GM19025 (cell line): ENCODE measurements around the gene GPNMB.

Source experiments
- ATAC-seq: cut with Tn5 transposase; IDR thresholded peaks from one replicate; pipeline ENCODE4 v1.9.1; 2021; ENCODE audit warnings: mild to moderate bottlenecking, low read depth, moderate library complexity; ENCODE audit not compliant: unreplicated experiment

Gene GPNMB

GRCh38 chr7:23268167-23268566 is 21.6 kb downstream of the GPNMB start:
- no peak for ATAC-seq

DNA sequence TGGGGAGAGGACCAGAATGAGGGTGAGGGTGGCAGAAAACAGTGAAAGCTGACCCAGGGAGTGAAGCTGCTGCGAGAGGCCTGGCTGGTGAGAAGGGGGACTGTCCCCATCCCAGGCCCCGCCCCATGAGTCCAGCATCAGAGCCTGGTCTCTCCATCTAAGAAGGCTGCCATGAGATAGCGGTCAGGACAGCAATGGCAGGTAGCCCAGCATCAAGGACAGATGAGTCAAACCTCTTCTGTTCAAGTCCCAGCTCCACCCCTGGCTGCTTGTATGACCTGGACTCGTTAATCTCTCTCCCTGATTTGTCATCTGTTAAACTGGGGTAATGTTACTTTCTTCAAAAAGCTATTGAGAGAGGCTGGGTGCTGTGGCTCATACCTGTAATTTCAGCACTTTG is 22.2 kb downstream of the GPNMB start:
- no peak for ATAC-seq

DNA sequence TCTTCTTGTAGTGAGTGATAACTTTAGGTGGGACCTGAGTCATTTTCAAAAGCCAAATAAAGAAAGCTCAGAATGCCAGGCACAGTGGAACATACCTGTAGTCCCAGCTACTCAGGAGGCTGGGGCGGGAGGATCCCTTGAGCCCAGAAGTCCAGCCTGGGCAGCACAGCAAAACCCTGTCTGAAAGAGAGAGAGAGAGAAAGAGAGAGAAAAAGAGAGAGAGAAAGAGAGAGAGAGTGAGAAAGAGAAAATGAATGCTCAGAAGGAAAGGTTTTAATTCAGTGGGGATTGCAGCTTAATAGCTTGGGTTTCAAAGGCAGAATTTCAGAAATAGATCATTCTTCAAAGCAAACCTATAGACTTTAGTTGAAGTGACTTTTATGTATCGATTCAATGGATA is 25.7 kb downstream of the GPNMB start:
- ATAC-seq, result no peak

- peak; percentile 98 for ATAC-seq
Observed at GRCh38 chr7:23273141-23273599, 26.6 kb downstream of the GPNMB start.

DNA sequence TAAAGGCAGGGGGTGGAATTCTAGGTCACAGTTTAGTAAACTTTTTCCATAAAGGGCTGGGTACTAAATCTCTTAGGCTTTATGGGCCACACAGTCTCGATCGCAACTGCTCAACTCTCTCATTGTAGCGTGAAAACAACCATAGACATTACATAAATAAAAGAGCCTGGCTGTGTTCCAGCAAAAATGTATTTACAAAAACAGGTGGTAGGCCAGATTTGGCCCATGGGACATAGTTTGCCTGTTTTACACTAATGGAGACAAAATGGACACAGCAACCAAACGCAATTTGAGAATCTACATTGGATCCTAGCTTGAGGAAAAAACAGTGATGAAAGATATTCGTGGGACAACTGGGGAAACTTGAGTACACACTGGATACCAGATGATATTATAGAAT is 29.3 kb downstream of the GPNMB start:
- ATAC-seq, result no peak

DNA sequence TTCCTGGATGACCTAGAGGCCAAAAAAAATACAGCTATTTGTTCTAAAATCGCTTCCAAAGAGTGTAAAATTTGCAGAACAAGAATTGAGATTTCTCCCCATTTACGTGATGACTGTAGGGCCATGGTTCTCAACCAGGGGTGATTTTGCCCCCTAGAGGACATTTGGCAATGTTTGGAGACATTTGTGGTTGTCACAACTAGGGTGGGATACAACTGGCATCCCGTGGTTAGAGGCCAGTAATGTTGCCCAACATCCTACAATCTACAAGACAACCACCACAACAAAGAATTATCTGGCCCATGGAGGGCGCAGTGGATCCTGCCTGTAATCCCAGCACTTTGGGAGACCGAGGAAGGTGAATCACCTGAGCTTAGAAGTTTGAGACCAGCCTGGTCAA is 29.8 kb downstream of the GPNMB start:
- ATAC-seq, result no peak

DNA sequence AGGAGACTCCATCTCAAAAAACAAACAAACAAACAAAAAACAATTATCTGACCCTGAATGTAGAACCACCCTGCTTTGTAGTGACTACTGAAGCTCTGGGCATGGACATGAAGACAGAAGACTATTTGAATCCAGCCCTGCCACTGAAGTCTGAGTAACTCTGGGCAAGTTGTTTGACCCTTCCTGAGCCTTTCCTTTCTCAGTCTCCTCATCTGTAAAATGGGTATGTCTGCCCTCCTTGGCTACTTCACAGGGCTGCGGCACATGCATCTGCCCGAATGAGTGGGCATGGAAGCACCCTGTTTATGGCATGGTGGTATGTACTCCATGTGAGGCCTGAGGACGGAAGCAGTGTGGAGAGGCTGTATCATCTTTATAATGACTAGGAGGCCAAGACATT is 30.4 kb downstream of the GPNMB start:
- no peak for ATAC-seq

DNA sequence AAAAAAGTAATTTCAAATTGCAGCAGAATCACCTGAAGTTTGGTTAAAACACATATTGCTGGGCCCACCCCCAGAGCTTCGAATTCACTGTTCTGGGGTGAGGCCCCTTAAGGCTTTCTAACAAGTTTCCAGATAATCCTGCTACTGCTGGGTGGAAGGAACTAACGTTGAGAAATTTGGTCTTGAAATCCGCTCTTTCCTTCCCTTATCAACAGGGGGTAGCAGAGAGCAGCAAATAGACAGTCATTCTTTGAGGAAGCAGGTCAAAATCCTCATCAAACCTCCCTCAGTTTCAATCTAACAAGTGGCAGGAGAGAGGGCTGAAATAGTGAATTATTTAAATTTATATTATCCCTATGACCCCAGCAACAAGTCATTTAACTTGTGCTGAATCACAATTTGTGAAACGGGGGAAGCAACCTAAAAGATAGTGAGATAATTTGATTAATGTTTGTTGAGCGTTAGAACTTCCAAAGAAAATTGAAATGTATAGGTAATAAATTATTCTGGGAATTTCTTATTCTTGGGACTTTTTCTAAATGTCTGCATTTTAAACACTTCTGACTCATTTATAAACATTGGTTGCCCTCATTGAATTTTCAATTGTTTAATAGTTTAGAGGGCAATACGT is 30.9 kb downstream of the GPNMB start:
- ATAC-seq, result no peak

DNA sequence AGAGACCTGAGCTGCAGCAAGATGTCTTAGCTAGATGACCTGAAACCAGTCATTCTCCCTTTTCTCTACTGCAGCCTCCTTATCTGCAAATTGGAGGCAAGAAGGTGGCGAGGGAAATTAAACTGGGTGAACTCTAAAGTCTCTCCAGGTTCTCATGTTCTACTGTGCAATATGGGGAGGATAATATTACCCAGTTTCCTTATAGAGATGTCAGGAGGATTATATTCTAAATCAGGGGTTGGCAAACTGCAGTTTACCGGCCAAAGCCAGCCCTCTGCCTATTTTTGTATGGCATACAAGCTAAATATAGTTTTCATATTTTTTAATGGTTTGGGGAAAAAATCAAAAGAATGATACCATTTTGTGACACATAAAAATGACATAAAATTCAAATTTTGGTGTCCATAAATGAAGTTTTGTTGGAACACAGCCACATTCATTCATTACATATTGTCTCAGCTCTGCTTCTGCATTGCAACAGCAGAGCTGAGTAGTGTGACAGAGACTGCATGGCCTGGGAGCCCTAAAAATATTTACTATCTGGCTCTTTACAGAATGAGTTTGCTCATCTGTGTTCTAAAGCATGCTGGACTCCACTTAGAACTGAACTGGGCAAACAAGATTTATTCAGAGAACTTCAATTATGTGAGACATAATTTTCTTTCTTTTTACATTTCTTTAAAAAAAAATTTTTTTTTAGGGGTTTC is 33.4 kb downstream of the GPNMB start:
- no peak for ATAC-seq

- ATAC-seq, result no peak
Observed at GRCh38 chr7:23283086-23283485, 36.5 kb downstream of the GPNMB start.

GRCh38 chr7:23284871-23285270 is 38.3 kb downstream of the GPNMB start:
- ATAC-seq, result no peak

DNA sequence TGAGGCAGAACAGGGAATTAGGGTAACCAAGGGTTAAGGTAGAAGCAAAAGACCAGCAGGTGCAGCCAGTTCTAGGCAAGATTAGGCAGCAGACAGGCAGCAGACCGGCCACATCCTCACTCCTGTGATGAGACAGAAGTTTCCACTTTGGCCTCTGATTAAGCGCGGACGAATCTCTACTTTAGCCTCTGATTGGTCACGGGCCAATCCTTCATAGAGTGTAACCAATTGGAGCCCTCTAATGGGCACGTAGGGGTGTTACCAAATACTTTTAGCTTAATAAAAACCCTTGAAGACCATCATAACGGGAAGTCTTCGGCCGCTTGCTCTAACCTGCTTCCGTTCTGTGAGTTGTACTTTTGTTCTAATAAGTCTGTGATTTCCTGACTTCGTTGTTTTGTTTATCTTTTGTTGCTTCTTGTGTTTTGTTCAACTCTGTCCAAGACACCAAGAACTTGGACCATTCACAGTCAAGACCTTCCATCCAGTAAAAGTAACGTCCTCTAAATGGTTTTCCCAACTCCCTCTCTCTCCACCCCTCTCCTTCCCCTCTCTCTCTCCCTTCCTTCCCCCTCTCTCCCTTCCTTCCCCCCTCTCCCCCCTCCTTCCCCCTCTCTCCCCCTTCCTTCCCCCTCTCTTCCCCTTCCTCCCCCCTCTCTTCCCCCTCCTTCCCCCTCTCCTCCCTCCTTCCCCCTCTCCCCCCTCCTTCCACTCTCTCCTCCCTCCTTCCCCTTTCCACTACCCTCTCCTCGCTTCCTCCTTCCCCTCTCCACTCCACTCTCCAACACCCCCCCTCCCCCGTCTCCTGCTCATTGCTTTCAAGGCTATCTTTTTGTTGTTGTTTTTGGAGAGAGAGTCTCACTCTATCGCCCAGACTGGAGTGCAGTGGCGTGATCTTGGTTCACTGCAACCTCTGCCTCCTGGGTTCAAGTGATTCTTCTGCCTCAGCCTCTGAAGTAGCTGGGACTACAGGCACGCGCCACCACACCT is 39.4 kb downstream of the GPNMB start:
- ATAC-seq, result no peak

GRCh38 chr7:23287612-23288011 is 41.0 kb downstream of the GPNMB start:
- no peak for ATAC-seq

DNA sequence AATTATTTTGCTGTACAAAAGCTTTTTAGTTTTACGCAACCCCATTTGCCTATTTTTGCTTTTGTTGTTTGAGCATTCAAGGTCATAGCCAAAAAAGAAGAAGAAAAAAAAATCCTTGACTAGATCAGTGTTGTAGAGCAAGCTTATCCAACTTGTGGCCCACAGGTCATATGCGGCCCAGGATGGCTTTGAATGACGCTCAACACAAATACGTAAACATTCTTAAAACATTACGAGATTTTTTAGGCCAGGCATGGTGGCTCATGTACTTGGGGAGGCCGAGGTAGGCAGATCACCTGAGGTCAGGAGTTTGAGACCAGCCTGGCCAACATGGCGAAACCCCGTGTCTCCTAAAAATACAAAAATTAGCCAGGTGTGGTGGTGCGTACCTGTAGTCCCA is 44.4 kb downstream of the GPNMB start:
- no peak for ATAC-seq

GRCh38 chr7:23291957-23292560 is 45.5 kb downstream of the GPNMB start:
- no peak for ATAC-seq

DNA sequence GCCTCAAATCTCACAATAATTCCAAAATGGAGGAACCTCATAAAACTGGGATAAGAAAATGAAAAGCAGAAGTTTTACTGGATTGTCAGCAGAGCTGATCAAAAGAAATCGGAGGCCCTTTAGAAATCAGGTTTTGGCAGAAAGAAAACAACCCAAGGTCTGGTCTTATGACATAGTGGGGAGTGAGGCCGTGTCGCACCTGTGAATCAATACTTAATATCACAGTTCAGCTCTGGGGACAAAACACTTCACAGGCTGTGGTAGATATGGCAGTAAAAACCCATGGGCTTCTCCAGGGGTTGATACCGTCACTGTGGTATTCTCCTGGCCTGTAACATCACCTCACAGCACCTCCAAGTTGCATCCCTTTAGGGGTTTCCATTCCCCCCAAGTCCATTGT is 46.0 kb downstream of the GPNMB start:
- ATAC-seq, result no peak

DNA sequence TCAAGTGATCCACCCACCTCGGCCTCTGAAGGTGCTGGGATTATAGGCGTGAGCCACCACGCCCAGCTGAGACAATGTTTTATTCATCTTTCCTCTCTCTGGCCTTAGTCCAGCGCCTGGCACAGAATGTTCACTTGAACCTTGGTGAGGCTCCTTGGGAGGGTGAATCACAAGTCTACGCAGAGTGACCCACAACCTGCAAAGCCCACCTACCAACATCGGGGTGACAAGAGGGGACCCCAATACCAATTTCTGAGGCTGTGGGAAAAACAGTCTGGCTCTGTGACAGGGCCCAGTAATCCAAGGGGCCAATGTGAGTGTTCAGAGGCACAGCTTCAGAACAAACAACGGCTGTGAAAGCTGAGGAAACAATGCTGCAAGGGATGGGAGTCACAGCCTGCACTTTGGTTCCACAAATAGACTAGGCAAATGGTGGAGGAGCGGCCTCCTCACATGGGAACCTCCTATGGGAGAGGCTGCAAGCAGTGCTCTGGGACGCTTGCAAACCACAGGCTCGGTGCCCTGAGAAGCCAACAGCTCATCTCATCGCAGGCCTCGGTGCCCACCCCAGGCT is 47.0 kb downstream of the GPNMB start:
- ATAC-seq, result no peak

DNA sequence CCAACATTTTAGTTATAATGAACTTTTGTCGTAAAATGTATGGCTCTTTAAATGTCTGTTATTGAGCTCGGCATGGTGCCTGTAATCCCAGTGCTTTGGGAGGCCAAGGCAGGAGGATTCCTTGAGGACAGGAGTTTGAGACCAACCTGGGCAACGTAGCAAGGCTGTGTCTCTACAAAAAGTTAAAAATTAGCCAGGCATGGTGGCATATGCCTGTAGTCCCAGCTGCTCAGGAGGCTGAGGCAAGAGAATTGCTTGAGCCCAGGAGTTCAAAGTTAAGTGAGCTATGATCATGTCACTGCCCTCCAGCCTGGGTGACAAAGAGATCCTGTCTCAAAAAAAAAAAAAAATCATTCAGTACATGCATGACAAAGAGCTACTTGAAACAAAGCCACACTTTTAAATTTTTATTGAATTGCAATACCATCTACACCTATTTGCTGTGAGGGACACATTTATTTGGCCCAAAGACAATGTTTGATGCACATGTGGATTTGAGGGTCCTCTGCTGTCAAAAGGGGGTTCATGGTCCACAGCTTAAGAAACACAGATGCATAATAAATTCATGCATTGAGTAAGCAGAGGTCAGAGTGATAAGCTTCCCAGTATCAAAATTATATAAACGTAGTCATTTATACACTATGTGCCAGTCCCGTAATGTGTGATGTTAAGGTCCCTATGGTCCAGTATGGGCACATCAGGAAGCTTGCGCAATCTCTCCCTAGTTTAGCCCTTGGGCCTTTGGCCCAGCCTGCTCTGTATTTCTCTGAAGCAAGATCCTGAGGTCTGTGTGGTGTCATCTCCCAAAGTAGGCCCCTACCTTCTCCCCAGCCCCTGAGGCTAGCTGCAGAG is 48.2 kb downstream of the GPNMB start:
- ATAC-seq, result no peak

GRCh38 chr7:23295401-23295697 is 48.8 kb downstream of the GPNMB start:
- ATAC-seq, result no peak
